Adrenal gland (tissue), 12 donors: ENCODE data around the gene LDLRAD2. TPM values are rescaled to one million over a fixed set of nuclear protein-coding genes. Genes with fewer than 3 reads are reported as not detected.

Experiments
- DNase-seq, 7 donors: peaks; one replicate each; pipeline ENCODE4 v3.0.0-alpha.2; 2019 to 2020
- H3K27ac ChIP-seq, 5 donors: fragments of 200-600 bp; sonication (generic) in 4 of 5; 1 replicate in 3 of 5; 2 replicates in 2 of 5; pipeline versions ENCODE4 v1.5.1 to v1.8.0; 2016 to 2020; ENCODE audit warnings: mild to moderate bottlenecking in 1 of 5
- H3K27me3 ChIP-seq: fragments of 200-600 bp; 2 replicates; pipeline ENCODE4 v1.8.0; 2021
- H3K36me3 ChIP-seq, 2 donors: fragments of 200-600 bp; replicated peaks in 1 of 2; 1 replicate in 1 of 2; 2 replicates in 1 of 2; pipeline versions ENCODE4 v1.5.1 to v1.8.0; 2018 to 2022
- H3K4me1 ChIP-seq, 2 donors: fragments of 200-600 bp; replicated peaks in 1 of 2; 1 replicate in 1 of 2; 2 replicates in 1 of 2; pipeline versions ENCODE4 v1.5.1 to v1.8.0; 2018 to 2021
- H3K4me3 ChIP-seq, 4 donors: fragments of 200-600 bp; sonication (generic) in 3 of 4; one replicate each; pipeline ENCODE4 v1.5.1; 2016 to 2018
- H3K9me3 ChIP-seq, 3 donors: fragments of 200-600 bp; sonication (generic) in 1 of 3; replicated peaks in 1 of 3; 1 replicate in 2 of 3; 2 replicates in 1 of 3; pipeline versions ENCODE4 v1.5.1 to v1.8.0; 2016 to 2021
- CTCF ChIP-seq, 6 experiments: fragments of 450-650 bp in 4 of 6; fragments of 200-600 bp in 2 of 6; sonication (generic) in 1 of 6; IDR thresholded peaks; 1 replicate in 5 of 6; 2 replicates in 1 of 6; pipeline versions ENCODE4 v1.5.1 to v1.8.0; 2016 to 2021; ENCODE audit warnings: antibody characterized with exemption in 6 of 6, mild to moderate bottlenecking in 2 of 6, moderate library complexity in 1 of 6
- POLR2A ChIP-seq, 2 donors: fragments of 450-650 bp; IDR thresholded peaks; one replicate each; pipeline ENCODE4 v1.6.1; 2017; ENCODE audit warnings: antibody characterized with exemption in 2 of 2, mild to moderate bottlenecking in 2 of 2, moderate library complexity in 1 of 2
- WGBS, 4 donors: extraction: QIAGEN DNeasy Blood & Tissue Kit in 2 of 4; methylation state at CpG; one replicate each; pipeline versions ENCODE4 v1.1.5 to v1.1.7; 2013 to 2017; 5-methylcytosine and 5-hydroxymethylcytosine counted together
- intact Hi-C, 2 donors: fragments of 100-400 bp; cut with DNase I; formaldehyde crosslinking; loops; one replicate each; pipeline versions ENCODE4 v1.14.1 to v1.15.0; 2022 to 2023
- polyA plus RNA-seq, 3 donors: library from polyadenylated mRNA; stranded (reverse); fragments of 200-250 nt in 2 of 3; fragments of 350-450 nt in 1 of 3; fragmentation: Illumina TruSeq in 1 of 3; extraction: RNeasy Lipid Tissue Mini Kit (QIAGEN cat#74804) in 1 of 3; gene quantifications; one replicate each; pipeline ENCODE4 v1.2.3, GENCODE V29; 2013 to 2014
- total RNA-seq, 9 donors: library from RNA; depleted of rRNA in 4 of 9; stranded (reverse); fragments of >200 nt in 4 of 9; fragments of 120-200 nt in 1 of 9; fragmentation: NEBNext Ultra II Directional in 1 of 9; extraction: Animal tissue kit (Norgen Biotek cat#: 25700) in 1 of 9; gene quantifications; one replicate each; pipeline versions ENCODE4 v1.1.0 to v1.2.4, GENCODE V29; 2013 to 2023
- donor health status: healthy with polysubstance abuse.
- donor health status: Bipolar disorder and iron deficiency.
- donor health status: DM: yes; HTN: yes; CAD: no.
- donor health status: DM: no; HTN: no; CAD: no.
- donor health status: DM: no; HTN: no; CAD: no.
- donor health status: DM: yes; HTN: yes; CAD: no.

LDLRAD2 gene
- total and polyA plus RNA-seq, 12 donors: 0.16 to 9.4 (median 1.1) TPM; not detected in 1

DNA sequence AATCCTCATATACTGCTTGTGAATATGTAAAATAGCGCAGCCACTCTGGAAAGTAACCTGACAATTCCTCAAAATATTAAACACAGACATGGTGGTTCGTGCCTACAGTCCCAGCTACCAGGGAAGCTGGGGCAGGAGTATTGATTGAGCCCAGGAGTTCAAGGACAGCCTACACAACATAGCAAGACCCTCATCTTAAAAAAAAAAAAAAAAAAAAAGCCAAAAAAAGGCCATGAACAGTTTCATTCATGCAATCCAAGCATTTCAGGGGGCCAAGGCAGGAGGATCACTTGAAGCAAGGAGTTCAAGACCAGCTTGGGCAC is 33.7 kb upstream of the LDLRAD2 start:
- no peaks in the 10 kb centered on the region for H3K36me3 ChIP-seq
- no peaks in the 10 kb centered on the region for H3K27me3 ChIP-seq
- no peak for TF ChIP-seq CTCF (IDR thresholded peaks at IDR 0.05)
- no peak for TF ChIP-seq POLR2A (IDR thresholded peaks at IDR 0.05)
- no peak overlapping the region for H3K27ac ChIP-seq
- no peak overlapping the region for H3K4me3 ChIP-seq
- H3K9me3 ChIP-seq: no peaks in the 10 kb centered on the region
- H3K4me1 ChIP-seq: peaks cover 9 to 39% of the 10 kb centered on the region in 2 donors
- DNase-seq: no peak
- intact Hi-C loops: no loop called here
- WGBS, 4 donors: 76 to 86% (median 81%) methylated on average over 2 of the region's 2 CpGs

- TF ChIP-seq CTCF (IDR thresholded peaks at IDR 0.05) (no peak), POLR2A (IDR thresholded peaks at IDR 0.05) (no peak)
- Histone ChIP-seq H3K4me3 (no peak overlapping the region), H3K4me1 (peaks cover 18 to 35% of the 10 kb centered on the region in 2 donors), H3K27me3 (no peaks in the 10 kb centered on the region), H3K9me3 (no peaks in the 10 kb centered on the region), H3K27ac (peak overlapping the region; percentile 6 to 100 (median 21)), H3K36me3 (no peaks in the 10 kb centered on the region)
- intact Hi-C loops: no loop called here
- peak in 2 of 7 donors; percentile 45 to 50 for DNase-seq
- WGBS, 4 donors: 72 to 76% (median 73%) methylated on average over 12 of the region's 12 CpGs
These were observed 32.2 kb upstream of the LDLRAD2 start for GRCh38 chr1:21779613-21780521.

DNA sequence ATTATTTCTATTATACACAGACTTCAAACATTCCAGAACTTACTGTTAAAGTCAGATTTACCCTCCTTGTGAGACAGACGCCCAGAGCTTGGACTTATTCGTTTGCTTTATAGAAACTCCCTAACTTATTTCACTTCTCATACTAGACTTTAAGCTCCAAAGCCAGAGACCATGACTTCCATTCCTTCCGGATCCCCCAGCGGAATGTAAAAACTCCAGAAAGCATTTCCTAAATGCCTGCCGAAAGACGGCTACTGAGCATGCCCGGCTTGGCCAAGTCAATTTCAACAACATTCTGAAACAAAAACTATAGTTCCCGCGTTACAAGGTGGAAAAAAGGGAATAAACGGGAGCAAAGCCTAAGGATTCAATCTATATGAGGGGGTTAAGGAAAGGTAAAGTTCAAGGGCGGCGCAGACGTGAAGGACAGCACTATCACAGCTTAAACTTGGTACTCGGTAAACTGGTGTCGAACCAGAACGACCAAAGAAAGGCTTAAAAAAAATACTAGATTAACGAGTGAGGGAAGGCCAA is 30.2 kb upstream of the LDLRAD2 start:
- peak in 1 of 7 donors; percentile 38 for DNase-seq
- H3K4me1 ChIP-seq: peaks cover 18 to 29% of the 10 kb centered on the region in 2 donors
- TF ChIP-seq CTCF (IDR thresholded peaks at IDR 0.05) (no peak), POLR2A (IDR thresholded peaks at IDR 0.05) (peak in 1 of 2 donors; percentile 44)
- H3K4me3 ChIP-seq: peak overlapping the region; percentile 81 to 93 (median 90)
- no peaks in the 10 kb centered on the region for H3K36me3 ChIP-seq
- no peaks in the 10 kb centered on the region for H3K27me3 ChIP-seq
- intact Hi-C loops: no loop called here
- WGBS, 4 donors: 0% methylated on average over 17 of the region's 17 CpGs
- no peaks in the 10 kb centered on the region for H3K9me3 ChIP-seq
- peak overlapping the region; percentile 99 to 100 (median 99) for H3K27ac ChIP-seq

GRCh38 chr1:21782349-21782867 is 29.7 kb upstream of the LDLRAD2 start:
- DNase-seq: peak; percentile 66 to 81 (median 73)
- Histone ChIP-seq H3K27me3 (no peaks in the 10 kb centered on the region), H3K9me3 (no peaks in the 10 kb centered on the region), H3K4me1 (peaks cover 18 to 27% of the 10 kb centered on the region in 2 donors), H3K4me3 (peak overlapping the region; percentile 81 to 93 (median 90)), H3K36me3 (no peaks in the 10 kb centered on the region), H3K27ac (peak overlapping the region; percentile 99 to 100 (median 99))
- 0 to 2% (median 1%) methylated on average over 17 to 37 of the region's 37 CpGs for WGBS, 4 donors
- TF ChIP-seq POLR2A (IDR thresholded peaks at IDR 0.05) (no peak), CTCF (IDR thresholded peaks at IDR 0.05) (peak in 4 of 6 experiments; percentile 2 to 42 (median 22))
- intact Hi-C loops: no loop called here
